Peyer's patch (tissue), 4 donors: ENCODE measurements around the gene PNPO.

Source experiments
- CTCF ChIP-seq, 6 experiments: fragments of 450-650 bp in 4 of 6; fragments of 200-600 bp in 2 of 6; sonication (generic) in 1 of 6; IDR thresholded peaks; one replicate each; pipeline ENCODE4 v1.5.1; 2017 to 2019; ENCODE audit warnings: antibody characterized with exemption in 6 of 6, mild to moderate bottlenecking in 3 of 6, moderate library complexity in 1 of 6
- POLR2A ChIP-seq, 2 donors: fragments of 450-650 bp; IDR thresholded peaks; one replicate each; pipeline ENCODE4 v1.5.1; 2017; ENCODE audit warnings: antibody characterized with exemption in 2 of 2, mild to moderate bottlenecking in 2 of 2, moderate library complexity in 2 of 2

GRCh38 chr17:47961406-47961805 is 20.0 kb downstream of the PNPO start:
- TF ChIP-seq CTCF (IDR thresholded peaks at IDR 0.05) (no peak), POLR2A (IDR thresholded peaks at IDR 0.05) (no peak)
